DND-41 (cell line): ENCODE data around the gene LSMEM2.
"Not testable (repeated sequence)": the region's sequence is repeated elsewhere in the genome, so short reads cannot be mapped to it uniquely, and the experiment has no call there.

ENCODE experiments used
- ATAC-seq: fragments of 200-7000 bp; cut with Tn5 transposase; 3 replicates; pipeline ENCODE4 v1.9.1; 2021; ENCODE audit warnings: low read depth; ENCODE audit not compliant: insufficient read depth
- DNase-seq: peaks from one replicate; pipeline ENCODE4 v3.0.0-alpha.2; 2020
- H2AFZ ChIP-seq: 2 replicates; pipeline ENCODE4 v1.6.0; 2012; ENCODE audit warnings: low read depth, low read length
- H3K27ac ChIP-seq: 2 replicates; pipeline ENCODE4 v1.5.1; 2012; ENCODE audit warnings: low read length, inconsistent platforms
- H3K27me3 ChIP-seq: fragments of 200-600 bp; sonication (generic); 2 replicates; pipeline ENCODE4 v1.6.0; 2012; ENCODE audit warnings: low read length, mild to moderate bottlenecking, inconsistent platforms; ENCODE audit not compliant: insufficient read depth, poor library complexity
- H3K36me3 ChIP-seq: 2 replicates; pipeline ENCODE4 v1.5.1; 2012; ENCODE audit warnings: low read length, inconsistent platforms; ENCODE audit not compliant: insufficient read depth
- H3K4me1 ChIP-seq: 2 replicates; pipeline ENCODE4 v1.5.1; 2012; ENCODE audit warnings: mild to moderate bottlenecking, low read length; ENCODE audit not compliant: insufficient read depth
- H3K4me2 ChIP-seq: 2 replicates; pipeline ENCODE4 v1.6.0; 2012; ENCODE audit warnings: mild to moderate bottlenecking, moderate library complexity, low read length, inconsistent platforms; ENCODE audit not compliant: insufficient read depth
- H3K4me3 ChIP-seq, 2 experiments: fragments of 200-600 bp in 1 of 2; shearing (Covaris generic) in 1 of 2; 2 replicates each; pipeline ENCODE4 v1.5.1; 2012 to 2016; ENCODE audit warnings: inconsistent platforms in 2 of 2, low read length in 2 of 2, mild to moderate bottlenecking in 2 of 2, low read depth in 1 of 2, moderate library complexity in 1 of 2
- H3K79me2 ChIP-seq: 2 replicates; pipeline ENCODE4 v1.6.0; 2012; ENCODE audit warnings: low read length, inconsistent platforms; ENCODE audit not compliant: insufficient read depth
- H3K9ac ChIP-seq: 2 replicates; pipeline ENCODE4 v1.6.0; 2012; ENCODE audit warnings: low read depth, mild to moderate bottlenecking, inconsistent platforms, low read length, moderate library complexity
- H3K9me3 ChIP-seq: 2 replicates; pipeline ENCODE4 v1.5.1; 2012; ENCODE audit warnings: low read length, moderate library complexity, mild to moderate bottlenecking, inconsistent platforms; ENCODE audit not compliant: insufficient read depth, severe bottlenecking
- H4K20me1 ChIP-seq: 2 replicates; pipeline ENCODE4 v1.6.0; 2012; ENCODE audit warnings: low read length; ENCODE audit not compliant: insufficient read depth
- EZH2 ChIP-seq: IDR thresholded peaks from 3 replicates; pipeline ENCODE4 v1.6.1; 2012; ENCODE audit warnings: borderline replicate concordance, low read depth, mild to moderate bottlenecking, moderate library complexity, low read length, inconsistent platforms; ENCODE audit not compliant: severe bottlenecking
- TF ChIP-seq, protein P1 (sequence below): IDR thresholded peaks from 2 replicates; pipeline ENCODE4 v1.5.1; 2012; ENCODE audit warnings: borderline replicate concordance, low read length, moderate library complexity, mild to moderate bottlenecking; ENCODE audit not compliant: poor library complexity, severe bottlenecking; ENCODE audit errors: extremely low read depth

LSMEM2 gene

GRCh38 chr3:50303013-50303815 is 24.3 kb downstream of the LSMEM2 start, which contains the start of gene HYAL1:
TSS of gene HYAL1 (minus strand) at chr3:50303574. CDS start at chr3:50302956, 618 bp downstream.
- ATAC-seq, result no peak

DNA sequence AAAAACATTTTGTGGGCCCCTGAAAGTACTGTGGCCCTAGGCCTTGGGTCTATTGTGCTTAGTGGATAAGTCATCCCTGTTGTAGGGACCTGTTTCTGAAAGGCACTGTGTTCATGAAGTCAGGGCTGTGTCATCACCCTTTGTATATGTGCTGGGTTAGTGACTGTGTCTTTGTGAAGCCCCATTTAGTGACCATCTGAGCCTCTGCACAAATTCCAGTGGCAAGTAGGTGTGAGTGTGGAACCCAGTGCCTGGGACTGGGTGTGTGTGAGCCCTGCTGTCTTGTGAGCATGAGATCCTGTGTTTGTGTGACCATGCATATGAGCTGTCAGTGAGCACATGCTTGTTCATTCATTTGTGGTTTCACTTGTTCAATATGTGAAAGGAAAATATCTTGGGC is 25.7 kb downstream of the LSMEM2 start:
- no peak overlapping the region for H3K9ac ChIP-seq
- no peak overlapping the region for H3K4me2 ChIP-seq
- no peak for TF ChIP-seq EZH2
- TF ChIP-seq, protein P1, sequence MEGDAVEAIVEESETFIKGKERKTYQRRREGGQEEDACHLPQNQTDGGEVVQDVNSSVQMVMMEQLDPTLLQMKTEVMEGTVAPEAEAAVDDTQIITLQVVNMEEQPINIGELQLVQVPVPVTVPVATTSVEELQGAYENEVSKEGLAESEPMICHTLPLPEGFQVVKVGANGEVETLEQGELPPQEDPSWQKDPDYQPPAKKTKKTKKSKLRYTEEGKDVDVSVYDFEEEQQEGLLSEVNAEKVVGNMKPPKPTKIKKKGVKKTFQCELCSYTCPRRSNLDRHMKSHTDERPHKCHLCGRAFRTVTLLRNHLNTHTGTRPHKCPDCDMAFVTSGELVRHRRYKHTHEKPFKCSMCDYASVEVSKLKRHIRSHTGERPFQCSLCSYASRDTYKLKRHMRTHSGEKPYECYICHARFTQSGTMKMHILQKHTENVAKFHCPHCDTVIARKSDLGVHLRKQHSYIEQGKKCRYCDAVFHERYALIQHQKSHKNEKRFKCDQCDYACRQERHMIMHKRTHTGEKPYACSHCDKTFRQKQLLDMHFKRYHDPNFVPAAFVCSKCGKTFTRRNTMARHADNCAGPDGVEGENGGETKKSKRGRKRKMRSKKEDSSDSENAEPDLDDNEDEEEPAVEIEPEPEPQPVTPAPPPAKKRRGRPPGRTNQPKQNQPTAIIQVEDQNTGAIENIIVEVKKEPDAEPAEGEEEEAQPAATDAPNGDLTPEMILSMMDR, result no peak
- H3K4me3 ChIP-seq, result no peak overlapping the region
- peaks cover 11% of the 10 kb centered on the region for H3K4me1 ChIP-seq
- DNase-seq, result no peak
- no peak overlapping the region for H2AFZ ChIP-seq
- no peak overlapping the region for H3K27ac ChIP-seq
- no peaks in the 10 kb centered on the region for H4K20me1 ChIP-seq
- H3K36me3 ChIP-seq, result no peaks in the 10 kb centered on the region
- H3K27me3 ChIP-seq, result no peaks in the 10 kb centered on the region
- H3K9me3 ChIP-seq, result peaks cover 14% of the 10 kb centered on the region
- no peaks in the 10 kb centered on the region for H3K79me2 ChIP-seq
- ATAC-seq, result no peak

More at GRCh38 chr3:50303013-50303815, 24.3 kb downstream of the LSMEM2 start, which contains the start of gene HYAL1:
- no peak within 1 kb of the TSS for H2AFZ ChIP-seq
- H3K4me2 ChIP-seq, result no peak within 1 kb of the TSS
- TF ChIP-seq, protein P1, result no peak
- TF ChIP-seq EZH2, result no peak
- H3K9me3 ChIP-seq, result peaks cover 10% of the 10 kb centered on the region
- DNase-seq, result no peak
- H3K4me1 ChIP-seq, result peaks cover 22% of the 10 kb centered on the region
- no peak within 1 kb of the TSS for H3K9ac ChIP-seq
- H4K20me1 ChIP-seq, result 0 out of 2 replicates have a peak, but pooled peaks cover 2% of the 10 kb centered on the region
- H3K79me2 ChIP-seq, result peaks cover 5% of the 10 kb centered on the region; the same call in 1 of the 2 replicates
- no peaks in the 10 kb centered on the region for H3K36me3 ChIP-seq
- H3K27me3 ChIP-seq, result no peaks in the 10 kb centered on the region
- no peak within 1 kb of the TSS for H3K27ac ChIP-seq
- no peak within 1 kb of the TSS for H3K4me3 ChIP-seq

- H3K9me3 ChIP-seq, result peaks cover 15% of the 10 kb centered on the region
- H2AFZ ChIP-seq, H3K4me1 ChIP-seq, H3K79me2 ChIP-seq, H4K20me1 ChIP-seq, H3K27me3 ChIP-seq, H3K4me2 ChIP-seq, H3K27ac ChIP-seq, H3K9ac ChIP-seq, ATAC-seq, DNase-seq, H3K4me3 ChIP-seq: not testable (repeated sequence)
- H3K36me3 ChIP-seq, result peaks cover 14% of the 10 kb centered on the region
Measured at GRCh38 chr3:50312041-50312440, 33.2 kb downstream of the LSMEM2 start.

GRCh38 chr3:50314342-50314741 is 35.5 kb downstream of the LSMEM2 start:
- Histone ChIP-seq H2AFZ (no peak overlapping the region), H3K9ac (no peak overlapping the region), H3K9me3 (peaks cover 7% of the 10 kb centered on the region)

More at GRCh38 chr3:50314342-50314741, 35.5 kb downstream of the LSMEM2 start:
- peaks cover 15% of the 10 kb centered on the region for H3K4me1 ChIP-seq
- H3K36me3 ChIP-seq, result peaks cover 35% of the 10 kb centered on the region
- H3K27me3 ChIP-seq, result no peaks in the 10 kb centered on the region
- DNase-seq (no peak), ATAC-seq (no peak)
- H3K27ac ChIP-seq, result no peak overlapping the region
- TF ChIP-seq, protein P1, result no peak
- TF ChIP-seq EZH2, result no peak
- H3K4me3 ChIP-seq, result no peak overlapping the region
- H3K4me2 ChIP-seq, result no peak overlapping the region
- peaks cover 8% of the 10 kb centered on the region for H3K79me2 ChIP-seq
- H4K20me1 ChIP-seq, result peaks cover 13% of the 10 kb centered on the region; the same call in 1 of the 2 replicates
